Ramos (cell line): ENCODE measurements around the gene TTC13.

Experiments
- in situ Hi-C: fragments of 300-500 bp; cut with MboI; formaldehyde crosslinking; loops from one replicate; pipeline ENCODE4 v1.14.3; 2022; ENCODE audit warnings: low sequenced_read_pairs; ENCODE audit not compliant: unreplicated experiment

Gene TTC13

GRCh38 chr1:230913496-230913895, 65.2 kb downstream of the TTC13 start:
- in situ Hi-C loops: loop anchor here (25.0 kb wide), 2 partner anchors 174 to 299 kb away; no protein-coding TSS in a partner anchor

GRCh38 chr1:230910755-230911117, 67.9 kb downstream of the TTC13 start:
- in situ Hi-C loops: loop anchor here (25.0 kb wide), 2 partner anchors 177 to 302 kb away; no protein-coding TSS in a partner anchor

- in situ Hi-C loops: loop anchor here (25.0 kb wide), 2 partner anchors 177 to 302 kb away; no protein-coding TSS in a partner anchor
Measured at GRCh38 chr1:230909974-230910754, 68.5 kb downstream of the TTC13 start.

GRCh38 chr1:230907472-230908205, 71.0 kb downstream of the TTC13 start:
- in situ Hi-C loops: loop anchor here (25.0 kb wide), 2 partner anchors 180 to 305 kb away; no protein-coding TSS in a partner anchor

GRCh38 chr1:230906226-230906625, 72.4 kb downstream of the TTC13 start:
- in situ Hi-C loops: loop anchor here (25.0 kb wide), 2 partner anchors 181 to 306 kb away; no protein-coding TSS in a partner anchor

- in situ Hi-C loops: loop anchor here (25.0 kb wide), 2 partner anchors 182 to 307 kb away; no protein-coding TSS in a partner anchor
Measured at GRCh38 chr1:230905733-230906132, 72.9 kb downstream of the TTC13 start.

GRCh38 chr1:230902349-230902923, 76.2 kb downstream of the TTC13 start:
- in situ Hi-C loops: loop anchor here (25.0 kb wide), 2 partner anchors 185 to 310 kb away; no protein-coding TSS in a partner anchor

GRCh38 chr1:230901671-230902070, 77.0 kb downstream of the TTC13 start:
- in situ Hi-C loops: loop anchor here (25.0 kb wide), 2 partner anchors 186 to 311 kb away; no protein-coding TSS in a partner anchor

GRCh38 chr1:230900984-230901383, 77.7 kb downstream of the TTC13 start:
- in situ Hi-C loops: loop anchor here (25.0 kb wide), 2 partner anchors 186 to 311 kb away; no protein-coding TSS in a partner anchor

GRCh38 chr1:230899841-230900251, 78.8 kb downstream of the TTC13 start:
- in situ Hi-C loops: loop anchor here (25.0 kb wide), 2 partner anchors 187 to 312 kb away; no protein-coding TSS in a partner anchor

- in situ Hi-C loops: no loop called here
Measured at GRCh38 chr1:230898748-230899147, 79.9 kb downstream of the TTC13 start.

- in situ Hi-C loops: no loop called here
Measured at GRCh38 chr1:230898144-230898543, 80.5 kb downstream of the TTC13 start.

- in situ Hi-C loops: no loop called here
Measured at GRCh38 chr1:230896779-230897178, 81.9 kb downstream of the TTC13 start.

GRCh38 chr1:230895452-230895851, 83.2 kb downstream of the TTC13 start:
- in situ Hi-C loops: no loop called here

GRCh38 chr1:230894664-230895063, 84.0 kb downstream of the TTC13 start:
- in situ Hi-C loops: no loop called here

- in situ Hi-C loops: no loop called here
Measured at GRCh38 chr1:230894032-230894431, 84.6 kb downstream of the TTC13 start.

- in situ Hi-C loops: no loop called here
Measured at GRCh38 chr1:230892018-230892491, 86.6 kb downstream of the TTC13 start.

GRCh38 chr1:230891413-230891812, 87.2 kb downstream of the TTC13 start:
- in situ Hi-C loops: no loop called here

- in situ Hi-C loops: no loop called here
Measured at GRCh38 chr1:230884646-230885045, 94.0 kb downstream of the TTC13 start.

GRCh38 chr1:230883967-230884366, 94.7 kb downstream of the TTC13 start:
- in situ Hi-C loops: no loop called here
